AG04450 (cell line): Measurements from ENCODE around the gene ARHGEF2. TPM values are rescaled to one million over a fixed set of nuclear protein-coding genes. Genes with fewer than 3 reads are reported as not detected.

Experiments
- CTCF ChIA-PET: fragments of 300-600, 350-600 bp; formaldehyde crosslinking; extraction: SDS; loops from one replicate; lab custom pipeline; 2022; ENCODE audit warnings: antibody characterized with exemption, inconsistent platforms; lab: Charles Lee
- POLR2A ChIA-PET: fragments of 350-600 bp; formaldehyde crosslinking; extraction: SDS; loops from one replicate; lab custom pipeline; 2021; ENCODE audit warnings: antibody characterized with exemption, inconsistent platforms; lab: Yijun Ruan, JAX
- DNase-seq: peaks from one replicate; pipeline ENCODE4 v3.0.0-alpha.2; 2011; ENCODE audit warnings: low read depth, low spot score
- H3K27ac ChIP-seq: one replicate; pipeline ENCODE4 v1.5.1; 2012; ENCODE audit warnings: low read depth, low read length, control low read depth
- H3K27me3 ChIP-seq: one replicate; pipeline ENCODE4 v1.6.0; 2012; ENCODE audit warnings: low read length; ENCODE audit not compliant: control insufficient read depth, insufficient read depth
- H3K4me3 ChIP-seq: 2 replicates; pipeline ENCODE4 v1.5.1; 2011; ENCODE audit warnings: mild to moderate bottlenecking, low read depth, low read length, control low read depth
- H3K9me3 ChIP-seq: 2 replicates; pipeline ENCODE4 v1.5.1; 2012; ENCODE audit warnings: low read length; ENCODE audit not compliant: control insufficient read depth, insufficient read depth
- CTCF ChIP-seq: IDR thresholded peaks from 2 replicates; pipeline ENCODE4 v1.5.1; 2011; ENCODE audit warnings: low read depth, low read length, control low read depth, inconsistent platforms
- polyA plus RNA-seq: library from polyadenylated mRNA; depleted of rRNA; stranded (reverse); fragments of >200 nt; gene quantifications from 2 replicates; pipeline ENCODE4 v1.2.3, GENCODE V29; 2011

Gene ARHGEF2
- polyA plus RNA-seq, 1 experiment = 128 TPM

GRCh38 chr1:156012051-156012817, 33.9 kb upstream of the ARHGEF2 start:
- no peak overlapping the region for H3K27ac ChIP-seq
- ChIA-PET POLR2A (no interaction called here), CTCF (interaction anchor here (1.4 kb wide), 1 partner anchor 13 kb away, joined by 4 read pairs; no protein-coding TSS in a partner anchor)
- no peak overlapping the region for H3K4me3 ChIP-seq
- no peak for TF ChIP-seq CTCF
- no peaks in the 10 kb centered on the region for H3K27me3 ChIP-seq
- DNase-seq = no peak
- H3K9me3 ChIP-seq = no peaks in the 10 kb centered on the region

DNA sequence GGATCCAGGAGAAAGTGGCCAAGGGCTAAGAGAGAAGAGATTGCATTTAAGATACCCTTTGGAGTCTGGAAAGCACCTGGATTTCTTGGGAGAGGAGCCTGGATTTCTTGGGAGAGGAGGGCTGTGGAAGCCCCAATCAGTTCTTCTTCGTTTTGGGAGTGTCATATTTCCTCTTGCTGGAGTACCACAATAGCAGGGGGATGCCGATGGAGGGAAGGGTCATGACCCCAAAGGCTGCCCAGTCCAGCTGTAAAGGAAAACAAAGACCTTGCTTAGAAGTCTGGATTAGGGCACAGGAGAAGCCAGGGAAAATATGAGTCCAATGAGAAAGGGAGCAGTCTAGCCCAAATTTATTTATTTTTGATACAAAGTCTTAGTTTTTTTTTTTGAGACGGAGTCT, 31.1 kb upstream of the ARHGEF2 start:
- POLR2A ChIA-PET = no interaction called here

DNA sequence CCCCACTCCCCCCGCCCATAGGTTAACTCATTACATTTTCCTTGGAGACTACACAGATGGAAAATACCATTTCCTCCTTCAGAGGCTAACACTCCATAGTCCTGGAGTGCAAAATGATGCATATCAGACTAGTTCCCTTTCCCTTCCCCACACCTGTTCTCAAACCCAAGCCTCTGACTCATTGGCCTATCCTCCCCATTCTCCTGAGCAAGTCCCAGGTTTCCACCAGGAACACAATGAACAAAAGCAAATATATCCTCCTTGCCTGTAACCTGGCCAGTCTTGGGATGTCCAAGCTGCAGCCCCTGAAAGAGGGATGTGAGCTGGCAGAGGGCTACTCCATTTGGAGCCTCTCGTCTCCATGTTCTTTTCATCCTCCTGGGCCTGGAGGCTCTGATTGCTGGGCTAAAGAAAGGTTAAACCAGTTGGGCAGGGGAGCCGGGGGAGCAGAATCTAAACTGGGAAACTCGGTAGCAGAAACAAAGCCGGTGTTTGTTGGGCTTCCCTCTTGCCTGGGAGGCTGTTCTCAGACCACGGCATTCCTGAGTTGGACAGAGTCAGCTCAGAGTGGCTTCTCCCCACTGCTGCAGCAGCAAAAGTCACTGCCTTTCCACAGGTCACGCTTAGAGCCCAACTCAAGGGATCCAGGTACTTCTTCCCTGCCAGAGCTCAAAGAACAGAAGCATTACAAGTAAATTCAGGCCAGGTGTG, 28.5 kb upstream of the ARHGEF2 start:
- TF ChIP-seq CTCF = no peak
- H3K4me3 ChIP-seq = no peak overlapping the region
- POLR2A ChIA-PET = no interaction called here
- H3K27me3 ChIP-seq = no peaks in the 10 kb centered on the region
- CTCF ChIA-PET = no interaction called here
- H3K9me3 ChIP-seq = no peaks in the 10 kb centered on the region
- DNase-seq = no peak
- H3K27ac ChIP-seq = no peak overlapping the region

More for the DNA sequence above, 31.1 kb upstream of the ARHGEF2 start:
- CTCF ChIA-PET = no interaction called here
- H3K27me3 ChIP-seq = no peaks in the 10 kb centered on the region
- TF ChIP-seq CTCF = no peak
- H3K4me3 ChIP-seq = no peak overlapping the region
- no peak for DNase-seq
- no peaks in the 10 kb centered on the region for H3K9me3 ChIP-seq
- peak overlapping the region; percentile 22 for H3K27ac ChIP-seq

DNA sequence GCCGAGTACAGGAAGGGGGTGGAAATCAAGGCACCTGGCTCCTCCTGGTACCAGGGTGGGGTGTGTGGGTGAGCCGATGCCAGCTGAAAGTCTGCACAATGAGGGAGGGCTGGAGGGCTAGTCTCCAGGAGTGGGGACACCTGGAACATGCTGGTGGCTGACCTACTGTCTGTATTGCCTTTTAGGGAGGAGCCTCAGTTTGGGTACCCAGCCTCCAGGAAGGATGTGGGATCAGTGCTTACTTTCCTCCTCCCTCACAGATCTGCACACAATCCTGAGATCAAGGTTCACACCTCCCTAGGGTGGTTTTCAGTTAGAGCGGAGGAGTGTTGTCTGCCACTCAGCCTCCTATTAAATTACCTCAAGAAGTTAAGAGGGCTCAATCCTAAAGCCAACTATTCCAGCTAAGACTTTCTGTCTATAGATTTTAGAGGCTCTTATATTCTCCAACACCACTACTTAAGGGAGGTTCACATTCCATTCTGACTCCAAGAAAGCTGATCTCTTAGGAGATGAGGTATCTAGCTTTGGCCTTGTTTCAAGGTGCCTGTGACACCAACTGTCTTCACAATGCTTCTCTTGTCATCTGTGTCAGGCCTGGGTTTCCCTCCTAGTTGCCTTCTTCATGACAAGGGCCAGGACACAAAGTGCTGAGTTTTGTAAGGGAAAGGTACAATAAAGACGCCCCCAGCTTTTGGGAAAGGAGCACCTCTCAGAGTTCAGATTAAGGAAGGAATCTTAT, 26.7 kb upstream of the ARHGEF2 start:
- no peak for DNase-seq

More for the DNA sequence above, 26.7 kb upstream of the ARHGEF2 start:
- no peak overlapping the region for H3K4me3 ChIP-seq
- POLR2A ChIA-PET = no interaction called here
- H3K27ac ChIP-seq = no peak overlapping the region
- TF ChIP-seq CTCF = no peak
- H3K27me3 ChIP-seq = no peaks in the 10 kb centered on the region
- CTCF ChIA-PET = interaction anchor here (1.1 kb wide), 1 partner anchor 15 kb away, joined by 3 read pairs; no protein-coding TSS in a partner anchor
- H3K9me3 ChIP-seq = no peaks in the 10 kb centered on the region
